ENCODE data around the gene RELB.

Gene RELB

GRCh38 chr19:44988273-44988672, 13.0 kb upstream of the RELB start:
- TF ChIP-seq CTCF (IDR thresholded peaks at IDR 0.05), result no peak

- peak; percentile 49 for TF ChIP-seq CTCF (IDR thresholded peaks at IDR 0.05)
These were observed 12.2 kb upstream of the RELB start for GRCh38 chr19:44988896-44989556.

GRCh38 chr19:44990459-44990858, 10.8 kb upstream of the RELB start:
- no peak for TF ChIP-seq CTCF (IDR thresholded peaks at IDR 0.05)

DNA sequence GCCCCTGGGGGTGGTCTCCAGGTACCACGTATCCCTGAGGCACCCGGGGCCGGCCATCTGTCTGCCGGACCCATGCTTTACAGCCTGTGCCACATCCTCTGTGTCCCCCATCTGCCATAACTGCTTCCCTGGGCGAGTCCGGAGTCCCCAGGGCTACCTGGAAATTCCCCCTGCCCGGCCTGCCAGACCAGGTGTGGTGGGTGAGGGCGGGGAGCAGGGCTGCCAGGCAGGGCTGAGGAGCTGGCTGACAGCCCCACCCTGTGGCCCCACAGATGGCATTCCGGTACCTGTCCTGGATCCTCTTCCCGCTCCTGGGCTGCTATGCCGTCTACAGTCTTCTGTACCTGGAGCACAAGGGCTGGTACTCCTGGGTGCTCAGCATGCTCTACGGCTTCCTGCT, 10.3 kb upstream of the RELB start:
- TF ChIP-seq CTCF (IDR thresholded peaks at IDR 0.05), result no peak

GRCh38 chr19:44992336-44993163, 8.7 kb upstream of the RELB start:
- no peak for TF ChIP-seq CTCF (IDR thresholded peaks at IDR 0.05)

DNA sequence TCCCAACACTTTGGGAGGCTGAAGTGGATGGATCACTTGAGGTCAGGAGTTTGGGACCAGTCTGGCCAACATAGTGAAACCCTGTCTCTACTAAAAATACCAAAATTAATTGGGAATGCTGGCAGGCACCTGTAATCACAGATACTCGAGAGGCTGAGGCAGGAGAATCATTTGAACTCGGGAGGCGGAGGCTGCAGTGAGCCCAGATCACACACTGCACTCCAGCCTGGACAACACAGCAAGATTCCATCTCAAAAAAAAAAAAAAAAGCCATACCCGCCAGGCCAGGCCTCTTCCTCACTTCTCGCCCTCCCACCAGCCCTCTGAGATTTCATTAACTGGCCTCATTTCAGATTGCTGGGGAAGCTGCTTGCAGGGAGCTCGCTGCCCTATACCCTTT, 7.7 kb upstream of the RELB start:
- no peak for TF ChIP-seq CTCF (IDR thresholded peaks at IDR 0.05)

DNA sequence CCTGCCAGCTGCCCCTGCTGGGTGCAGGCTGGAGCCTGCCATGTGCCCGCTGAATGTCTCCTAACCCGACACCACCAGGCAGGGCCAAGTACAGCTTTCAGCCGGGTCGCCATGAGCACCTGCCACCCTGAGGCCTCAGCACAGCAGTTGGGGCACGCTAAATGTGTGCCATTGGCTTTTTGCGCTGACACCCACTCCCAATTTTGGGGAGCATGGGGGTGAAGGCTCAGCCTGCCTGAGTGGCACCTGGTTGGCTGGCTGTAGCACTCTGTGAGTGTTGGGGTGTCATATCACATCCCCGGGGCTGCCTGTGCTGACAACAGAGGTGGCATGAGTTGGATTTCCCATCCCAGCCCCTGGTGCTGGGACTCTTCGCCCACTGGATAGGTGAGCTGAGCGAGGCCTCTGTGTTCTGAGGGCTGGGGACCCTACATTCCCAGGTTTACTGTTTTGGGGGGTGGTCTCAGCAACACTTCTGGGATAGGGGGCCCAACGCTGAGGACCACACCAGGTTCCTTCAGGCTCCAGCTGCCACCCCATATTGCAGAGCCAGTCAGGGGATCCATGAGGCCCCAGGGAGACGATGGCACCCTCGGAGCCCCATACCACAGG, 7.2 kb upstream of the RELB start:
- TF ChIP-seq CTCF (IDR thresholded peaks at IDR 0.05), result no peak

Measured in LNCAP (cell line).